SU-DHL-6 (cell line): ENCODE results near the gene PRPF8.

Experiments
- H2AFZ ChIP-seq: fragments of 200-600 bp; sonication (generic); 2 replicates; pipeline ENCODE4 v1.6.1; 2014; ENCODE audit warnings: low read depth, mild to moderate bottlenecking, moderate library complexity, mixed read lengths, antibody characterized with exemption, low read length; ENCODE audit not compliant: severe bottlenecking
- H3F3A ChIP-seq: fragments of 200-600 bp; shearing (Covaris generic); 2 replicates; pipeline ENCODE4 v1.6.0; 2016; ENCODE audit warnings: antibody characterized with exemption, mild to moderate bottlenecking; ENCODE audit not compliant: insufficient read depth
- H3K27ac ChIP-seq: fragments of 200-600 bp; sonication (generic); 2 replicates; pipeline ENCODE4 v1.5.1; 2016; ENCODE audit warnings: low read depth, mild to moderate bottlenecking, low read length, moderate library complexity, mixed read lengths
- H3K27me3 ChIP-seq: fragments of 200-600 bp; sonication (generic), shearing (Covaris generic); 2 replicates; pipeline ENCODE4 v1.6.0; 2014; ENCODE audit warnings: mild to moderate bottlenecking, low read length
- H3K36me3 ChIP-seq: fragments of 200-600 bp; sonication (generic); 2 replicates; pipeline ENCODE4 v1.6.1; 2014; ENCODE audit warnings: mild to moderate bottlenecking, low read length, mixed read lengths
- H3K4me2 ChIP-seq: fragments of 300-600, 200-600 bp; shearing (Covaris generic), sonication (generic); 2 replicates; pipeline ENCODE4 v1.6.0; 2014; ENCODE audit warnings: low read length, low read depth, mild to moderate bottlenecking; ENCODE audit not compliant: poor library complexity, severe bottlenecking
- H3K4me3 ChIP-seq: fragments of 200-600 bp; sonication (generic); 2 replicates; pipeline ENCODE4 v1.5.1; 2014; ENCODE audit warnings: antibody characterized with exemption, low read length, mild to moderate bottlenecking, mixed read lengths; ENCODE audit not compliant: insufficient read depth, poor library complexity, severe bottlenecking
- H3K79me2 ChIP-seq: fragments of 200-600 bp; sonication (generic); 2 replicates; pipeline ENCODE4 v1.6.1; 2014; ENCODE audit warnings: mild to moderate bottlenecking, low read length, moderate library complexity; ENCODE audit not compliant: insufficient read depth
- H3K9ac ChIP-seq: fragments of 200-600 bp; sonication (generic); 2 replicates; pipeline ENCODE4 v1.7.0; 2014; ENCODE audit warnings: mild to moderate bottlenecking, low read length
- H3K9me2 ChIP-seq: fragments of 200-600 bp; sonication (generic); replicated peaks from 2 replicates; pipeline ENCODE4 v1.6.1; 2014; ENCODE audit warnings: low read length; ENCODE audit not compliant: insufficient read depth
- H3K9me3 ChIP-seq: fragments of 200-600 bp; sonication (generic); 2 replicates; pipeline ENCODE4 v1.6.1; 2014; ENCODE audit warnings: low read length, mixed read lengths; ENCODE audit not compliant: insufficient read depth
- H4K20me1 ChIP-seq: fragments of 200-600 bp; sonication (generic); 2 replicates; pipeline ENCODE4 v1.6.1; 2014; ENCODE audit warnings: low read depth, mild to moderate bottlenecking, antibody characterized with exemption, low read length, moderate library complexity, mixed read lengths
- CTCF ChIP-seq: fragments of 200-600 bp; sonication (generic); IDR thresholded peaks from one replicate; pipeline ENCODE4 v1.5.1; 2017; ENCODE audit warnings: antibody characterized with exemption, mild to moderate bottlenecking, low read length, moderate library complexity; ENCODE audit not compliant: insufficient read depth, poor library complexity, severe bottlenecking
- EZH2phosphoT487 ChIP-seq: fragments of 200-600 bp; sonication (generic), shearing (Covaris generic); conservative IDR thresholded peaks from 2 replicates; pipeline ENCODE4 v1.6.1; 2018; ENCODE audit warnings: mild to moderate bottlenecking, antibody characterized with exemption, low read length, moderate library complexity, mixed read lengths

Gene PRPF8

GRCh38 chr17:1612400-1612799 lies 72.3 kb downstream of the PRPF8 start:
- no peak overlapping the region for H2AFZ ChIP-seq
- no peak overlapping the region for H3K4me2 ChIP-seq
- no peaks in the 10 kb centered on the region for H3K9me3 ChIP-seq
- 0 out of 2 replicates have a peak, but pooled peaks cover 3% of the 10 kb centered on the region for H3K36me3 ChIP-seq
- H3K9ac ChIP-seq: no peak overlapping the region
- H3K27me3 ChIP-seq: no peaks in the 10 kb centered on the region
- no peak overlapping the region for H3K4me3 ChIP-seq
- TF ChIP-seq CTCF: no peak
- no peak for TF ChIP-seq EZH2phosphoT487
- no peaks in the 10 kb centered on the region for H4K20me1 ChIP-seq
- H3K9me2 ChIP-seq: no peaks in the 10 kb centered on the region
- H3F3A ChIP-seq: no peaks in the 10 kb centered on the region
- no peak overlapping the region for H3K27ac ChIP-seq
- H3K79me2 ChIP-seq: no peaks in the 10 kb centered on the region

GRCh38 chr17:1611715-1612114 lies 73.0 kb downstream of the PRPF8 start:
- Histone ChIP-seq H3K9me2 (no peaks in the 10 kb centered on the region), H2AFZ (no peak overlapping the region), H4K20me1 (no peaks in the 10 kb centered on the region), H3K4me2 (no peak overlapping the region), H3K27ac (no peak overlapping the region), H3K9me3 (no peaks in the 10 kb centered on the region), H3F3A (no peaks in the 10 kb centered on the region), H3K9ac (no peak overlapping the region), H3K27me3 (no peaks in the 10 kb centered on the region), H3K4me3 (no peak overlapping the region), H3K79me2 (no peaks in the 10 kb centered on the region), H3K36me3 (0 out of 2 replicates have a peak, but pooled peaks cover 3% of the 10 kb centered on the region)
- no peak for TF ChIP-seq CTCF

GRCh38 chr17:1608676-1609075 lies 76.0 kb downstream of the PRPF8 start:
- TF ChIP-seq EZH2phosphoT487 (no peak), CTCF (no peak)
- Histone ChIP-seq H4K20me1 (no peaks in the 10 kb centered on the region), H3K79me2 (no peaks in the 10 kb centered on the region), H3K9me3 (no peaks in the 10 kb centered on the region), H2AFZ (no peak overlapping the region), H3F3A (no peaks in the 10 kb centered on the region), H3K27ac (no peak overlapping the region; the same call in 1 of the 2 replicates), H3K36me3 (0 out of 2 replicates have a peak, but pooled peaks cover 3% of the 10 kb centered on the region), H3K27me3 (no peaks in the 10 kb centered on the region), H3K4me2 (no peak overlapping the region), H3K4me3 (no peak overlapping the region), H3K9ac (no peak overlapping the region), H3K9me2 (no peaks in the 10 kb centered on the region)

GRCh38 chr17:1607971-1608320 lies 76.7 kb downstream of the PRPF8 start:
- TF ChIP-seq EZH2phosphoT487 (no peak), CTCF (no peak)
- no peak overlapping the region for H3K4me2 ChIP-seq

More at GRCh38 chr17:1607971-1608320, 76.7 kb downstream of the PRPF8 start:
- no peaks in the 10 kb centered on the region for H4K20me1 ChIP-seq
- H3K36me3 ChIP-seq: 0 out of 2 replicates have a peak, but pooled peaks cover 3% of the 10 kb centered on the region
- no peaks in the 10 kb centered on the region for H3K27me3 ChIP-seq
- no peak overlapping the region for H3K4me3 ChIP-seq
- H3K9me3 ChIP-seq: no peaks in the 10 kb centered on the region
- no peaks in the 10 kb centered on the region for H3K79me2 ChIP-seq
- H3F3A ChIP-seq: no peaks in the 10 kb centered on the region
- no peak overlapping the region for H3K27ac ChIP-seq
- H2AFZ ChIP-seq: no peak overlapping the region
- H3K9ac ChIP-seq: no peak overlapping the region
- H3K9me2 ChIP-seq: no peaks in the 10 kb centered on the region
